Endometrial microvascular endothelial cells (primary cell): ENCODE results near the gene KBTBD8. TPM values are rescaled to one million over a fixed set of nuclear protein-coding genes. Genes with fewer than 3 reads are reported as not detected.

ENCODE experiments used
- in situ Hi-C: cut with HindIII; loops from 2 replicates; pipeline ENCODE4 v1.10.0; 2017; ENCODE audit warnings: low sequenced_read_pairs, low pct_unique_long_range_greater_than_20kb; ENCODE audit errors: inconsistent ontology term
- total RNA-seq: library from RNA; depleted of rRNA; stranded (reverse); fragments of >200 nt; gene quantifications from one replicate; pipeline ENCODE4 v1.2.3, GENCODE V29; 2015; ENCODE audit errors: inconsistent ontology term

KBTBD8 gene, protein sequence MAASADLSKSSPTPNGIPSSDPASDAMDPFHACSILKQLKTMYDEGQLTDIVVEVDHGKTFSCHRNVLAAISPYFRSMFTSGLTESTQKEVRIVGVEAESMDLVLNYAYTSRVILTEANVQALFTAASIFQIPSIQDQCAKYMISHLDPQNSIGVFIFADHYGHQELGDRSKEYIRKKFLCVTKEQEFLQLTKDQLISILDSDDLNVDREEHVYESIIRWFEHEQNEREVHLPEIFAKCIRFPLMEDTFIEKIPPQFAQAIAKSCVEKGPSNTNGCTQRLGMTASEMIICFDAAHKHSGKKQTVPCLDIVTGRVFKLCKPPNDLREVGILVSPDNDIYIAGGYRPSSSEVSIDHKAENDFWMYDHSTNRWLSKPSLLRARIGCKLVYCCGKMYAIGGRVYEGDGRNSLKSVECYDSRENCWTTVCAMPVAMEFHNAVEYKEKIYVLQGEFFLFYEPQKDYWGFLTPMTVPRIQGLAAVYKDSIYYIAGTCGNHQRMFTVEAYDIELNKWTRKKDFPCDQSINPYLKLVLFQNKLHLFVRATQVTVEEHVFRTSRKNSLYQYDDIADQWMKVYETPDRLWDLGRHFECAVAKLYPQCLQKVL
- 2.6 TPM for total RNA-seq

DNA sequence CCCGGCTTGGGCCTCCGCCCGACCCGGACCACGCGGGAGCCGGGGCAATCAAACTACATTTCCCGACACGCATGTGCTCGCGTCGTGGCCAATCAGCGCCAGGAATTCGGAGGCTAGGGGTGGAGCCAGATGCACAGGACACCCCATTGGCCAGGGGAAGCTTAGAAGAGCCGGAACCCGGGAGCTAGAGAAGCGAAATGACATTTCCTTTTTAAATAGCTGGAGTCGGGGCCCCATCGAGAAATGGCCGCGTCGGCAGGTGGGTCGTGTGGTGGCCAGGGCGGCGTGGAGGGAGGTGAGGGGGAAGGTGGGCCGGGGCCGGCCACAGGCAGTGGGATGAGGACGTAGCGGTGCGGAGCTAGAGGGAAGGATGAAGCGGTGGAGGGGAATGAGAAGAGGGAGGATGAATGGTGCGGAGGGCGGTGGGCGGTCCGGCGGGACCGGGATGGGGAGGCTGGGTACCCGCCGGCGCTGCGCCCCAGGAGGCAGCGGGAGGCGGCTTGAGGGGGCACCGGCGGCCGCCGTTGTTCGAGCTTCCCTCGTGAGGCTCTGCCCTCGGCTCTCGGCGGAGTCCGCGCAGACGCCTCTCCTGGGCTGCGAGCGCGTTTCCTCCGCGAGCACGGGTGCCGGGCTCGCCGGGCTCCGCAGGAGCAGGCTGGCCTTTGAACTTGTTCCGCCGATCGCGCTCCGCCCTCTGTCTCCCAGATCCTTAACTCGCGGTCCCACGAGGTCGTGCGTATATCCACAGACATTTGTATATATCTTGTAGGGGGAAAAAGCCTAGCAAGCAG, at the start of gene KBTBD8:
Gene KBTBD8 (plus strand): TSS at position 195 of the 791 bp plus-strand sequence. CDS start 49 bp downstream, at position 244.
- in situ Hi-C loops = no loop called here

DNA sequence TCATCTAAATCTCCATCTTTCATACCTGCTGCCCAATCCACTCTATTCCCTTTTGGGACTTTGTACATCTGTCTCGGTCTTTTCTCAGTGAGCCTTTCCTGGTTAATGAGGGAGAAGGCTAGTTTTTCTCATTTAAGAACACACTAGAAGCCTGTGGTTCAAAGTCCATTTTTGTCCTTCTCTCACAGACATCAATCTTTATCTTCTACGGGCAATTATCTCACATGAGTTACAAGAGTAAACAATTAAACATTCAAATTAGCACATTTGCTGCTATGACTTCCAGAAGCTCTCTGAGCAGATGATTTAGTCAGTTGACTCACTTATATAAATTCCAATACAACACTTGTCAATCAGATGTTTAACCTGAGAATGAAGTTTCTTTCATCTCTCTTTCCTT, 49.3 kb upstream of the KBTBD8 start:
- in situ Hi-C loops = no loop called here

GRCh38 chr3:66949898-66950297, 48.2 kb upstream of the KBTBD8 start:
- in situ Hi-C loops = no loop called here

- in situ Hi-C loops = no loop called here
Measured at GRCh38 chr3:66952357-66952756, 45.8 kb upstream of the KBTBD8 start.

- in situ Hi-C loops = no loop called here
Measured at GRCh38 chr3:66953934-66954445, 44.1 kb upstream of the KBTBD8 start.

DNA sequence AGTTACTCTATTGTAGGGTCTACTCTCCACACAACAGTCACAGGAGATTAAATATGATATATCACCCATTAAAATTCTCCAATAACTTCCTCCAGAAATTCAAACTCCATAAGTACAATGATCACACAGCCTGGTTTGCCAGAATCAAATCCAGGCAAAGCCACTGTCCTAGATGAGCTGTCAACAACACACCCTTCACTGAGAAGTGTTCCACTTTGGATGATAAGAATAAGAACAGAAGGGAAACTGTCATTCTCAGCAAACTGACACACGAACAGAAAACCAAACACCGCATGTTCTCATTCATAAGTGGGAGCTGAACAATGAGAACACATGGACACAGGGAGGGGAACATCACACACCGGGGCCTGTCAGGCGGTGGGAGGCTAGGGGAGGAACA, 41.4 kb upstream of the KBTBD8 start:
- in situ Hi-C loops = no loop called here

DNA sequence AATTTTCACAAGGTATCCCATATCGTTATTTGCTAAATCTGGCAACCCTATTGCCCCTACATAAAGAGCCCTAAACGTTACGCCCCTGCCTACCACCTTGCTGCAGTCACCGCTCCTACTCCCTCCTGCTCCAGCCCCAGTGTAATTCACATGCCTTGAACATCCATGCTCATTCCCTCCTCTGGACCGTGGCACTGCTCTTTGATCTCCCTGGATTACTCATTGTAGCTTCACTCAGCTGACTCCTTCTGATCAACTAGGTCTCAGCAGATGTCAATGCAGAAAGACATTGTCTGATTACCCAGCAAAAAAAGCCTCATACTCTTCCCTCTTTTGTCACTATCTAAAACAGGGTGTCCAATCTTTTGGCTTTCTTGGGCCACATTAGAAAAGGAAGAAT, 40.7 kb upstream of the KBTBD8 start:
- in situ Hi-C loops = no loop called here

GRCh38 chr3:66958067-66958466, 40.0 kb upstream of the KBTBD8 start:
- in situ Hi-C loops = no loop called here

DNA sequence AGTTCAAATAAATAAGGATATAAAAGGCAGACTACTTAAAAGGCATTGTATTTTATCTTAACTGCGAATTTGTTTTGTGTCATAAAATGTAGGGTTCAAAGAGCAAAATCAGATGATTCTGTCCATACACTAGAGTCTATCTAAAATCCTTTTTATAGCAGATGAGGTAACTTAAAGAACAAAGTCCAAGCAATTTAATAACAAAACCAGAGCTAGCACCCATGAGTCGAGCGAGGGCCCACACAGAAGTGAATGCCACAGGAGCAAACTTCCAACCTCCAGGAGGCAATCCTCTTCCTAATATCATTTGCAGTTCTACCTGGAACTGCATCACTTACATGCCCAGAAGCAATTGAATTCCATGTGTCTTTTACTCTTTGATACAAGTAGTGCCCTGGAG, 35.4 kb upstream of the KBTBD8 start:
- in situ Hi-C loops = no loop called here

GRCh38 chr3:66971245-66971644, 26.9 kb upstream of the KBTBD8 start:
- in situ Hi-C loops = no loop called here

- in situ Hi-C loops = no loop called here
Measured at GRCh38 chr3:66971891-66972551, 26.1 kb upstream of the KBTBD8 start.

DNA sequence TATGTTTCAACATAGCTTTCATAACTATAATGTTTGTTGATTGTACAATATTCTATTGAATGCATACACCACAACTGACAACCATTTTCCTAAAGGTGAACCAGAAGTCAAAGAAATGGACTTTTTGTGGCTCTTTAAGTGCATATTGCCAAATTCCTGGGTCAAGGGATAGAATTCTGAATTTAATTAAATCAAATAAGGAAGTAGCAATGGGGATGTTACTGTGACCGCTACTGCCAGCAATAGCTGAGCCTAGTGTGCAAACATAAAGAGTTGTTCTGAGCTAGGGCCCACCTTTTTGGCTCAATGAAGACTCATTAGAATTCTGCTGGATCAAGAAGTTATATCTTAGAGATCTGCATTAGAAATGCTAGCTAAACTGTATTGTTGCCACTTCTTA, 17.3 kb upstream of the KBTBD8 start:
- in situ Hi-C loops = no loop called here

GRCh38 chr3:66983101-66983500, 15.0 kb upstream of the KBTBD8 start:
- in situ Hi-C loops = no loop called here

GRCh38 chr3:66985336-66985920, 12.7 kb upstream of the KBTBD8 start:
- in situ Hi-C loops = no loop called here

- in situ Hi-C loops = no loop called here
Measured at GRCh38 chr3:66986406-66986805, 11.7 kb upstream of the KBTBD8 start.

DNA sequence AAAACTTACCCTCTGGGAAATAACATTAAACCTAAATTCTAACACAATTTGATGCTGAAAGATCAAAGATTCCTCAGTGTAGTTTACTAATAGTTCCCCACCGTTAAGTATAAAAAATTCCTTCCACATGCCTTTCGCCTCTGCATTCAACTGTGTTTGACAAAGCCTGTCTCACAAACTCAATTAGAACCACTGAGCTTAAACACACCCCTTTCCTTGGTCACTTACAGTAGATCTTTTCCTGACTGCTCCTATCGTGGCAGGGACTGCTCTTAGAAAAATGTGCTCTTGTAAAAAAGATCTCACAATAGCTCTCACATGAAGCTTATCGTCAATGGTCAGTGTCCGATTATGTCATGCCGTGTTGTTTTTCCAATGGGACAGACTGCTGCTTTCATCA, 8.9 kb upstream of the KBTBD8 start:
- in situ Hi-C loops = no loop called here

DNA sequence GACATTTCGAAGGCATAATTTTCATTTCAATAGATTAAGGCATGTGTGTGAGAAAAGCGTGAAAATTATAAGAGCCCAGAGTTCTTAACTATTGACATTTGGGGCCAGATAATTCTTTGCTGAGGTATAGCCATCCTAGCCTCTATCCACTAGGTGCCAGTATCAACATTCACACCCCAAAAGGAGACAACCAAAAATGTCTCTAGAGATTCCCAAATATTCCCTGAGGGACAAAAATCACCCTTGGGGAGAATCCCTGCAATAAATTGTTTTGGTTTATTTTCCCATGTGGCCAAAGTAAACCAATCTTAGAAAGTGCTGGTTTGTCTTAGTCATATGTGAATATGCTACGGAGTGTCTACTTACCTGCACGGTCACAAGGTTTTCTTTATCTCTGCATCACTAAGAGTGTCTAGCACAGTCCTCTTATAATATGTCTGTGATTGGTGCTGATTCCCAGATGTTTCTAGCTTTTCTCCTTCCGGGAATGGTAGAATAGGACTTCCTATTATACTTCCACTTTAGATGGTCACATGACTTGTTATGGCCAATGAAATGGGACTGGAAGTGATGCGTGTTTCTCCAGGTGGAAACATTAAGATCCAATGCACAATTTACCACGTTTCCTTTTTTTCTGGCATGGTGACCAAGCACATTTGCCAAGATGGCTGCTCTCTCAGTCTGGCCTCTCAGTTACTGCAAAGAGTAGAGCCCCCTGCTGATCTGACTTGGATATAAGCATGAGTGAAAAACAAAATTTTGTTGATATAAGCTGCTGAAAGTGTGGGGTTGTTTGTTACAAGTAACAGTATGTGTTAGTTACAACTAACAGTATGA, 8.0 kb upstream of the KBTBD8 start:
- in situ Hi-C loops = no loop called here

DNA sequence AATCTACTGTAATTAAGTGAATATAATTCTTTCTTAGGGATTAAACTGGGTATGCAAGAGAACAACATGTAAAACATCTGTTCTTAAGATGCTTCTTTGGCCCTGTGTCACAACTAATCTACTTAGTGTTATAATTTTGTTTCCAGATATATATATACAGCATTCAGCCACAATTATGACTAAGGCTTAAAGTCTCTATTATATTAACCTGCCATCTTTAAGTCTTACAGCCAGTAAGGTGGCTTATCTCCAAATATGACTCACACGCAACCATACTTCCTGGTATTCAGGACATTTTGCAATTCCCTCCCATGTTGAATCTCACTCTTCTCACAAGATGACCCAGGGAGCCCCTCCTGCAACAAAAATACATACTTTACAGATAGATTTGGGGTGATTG, 6.6 kb upstream of the KBTBD8 start:
- in situ Hi-C loops = no loop called here
